HG03135 (cell line): ENCODE results near the gene PRRX2.
"Not testable (repeated sequence)": the region's sequence is repeated elsewhere in the genome, so short reads cannot be mapped to it uniquely, and the experiment has no call there.

Experiments
- ATAC-seq: cut with Tn5 transposase; IDR thresholded peaks from one replicate; pipeline ENCODE4 v1.9.1; 2021; ENCODE audit warnings: mild to moderate bottlenecking, moderate library complexity; ENCODE audit not compliant: unreplicated experiment

PRRX2 gene

DNA sequence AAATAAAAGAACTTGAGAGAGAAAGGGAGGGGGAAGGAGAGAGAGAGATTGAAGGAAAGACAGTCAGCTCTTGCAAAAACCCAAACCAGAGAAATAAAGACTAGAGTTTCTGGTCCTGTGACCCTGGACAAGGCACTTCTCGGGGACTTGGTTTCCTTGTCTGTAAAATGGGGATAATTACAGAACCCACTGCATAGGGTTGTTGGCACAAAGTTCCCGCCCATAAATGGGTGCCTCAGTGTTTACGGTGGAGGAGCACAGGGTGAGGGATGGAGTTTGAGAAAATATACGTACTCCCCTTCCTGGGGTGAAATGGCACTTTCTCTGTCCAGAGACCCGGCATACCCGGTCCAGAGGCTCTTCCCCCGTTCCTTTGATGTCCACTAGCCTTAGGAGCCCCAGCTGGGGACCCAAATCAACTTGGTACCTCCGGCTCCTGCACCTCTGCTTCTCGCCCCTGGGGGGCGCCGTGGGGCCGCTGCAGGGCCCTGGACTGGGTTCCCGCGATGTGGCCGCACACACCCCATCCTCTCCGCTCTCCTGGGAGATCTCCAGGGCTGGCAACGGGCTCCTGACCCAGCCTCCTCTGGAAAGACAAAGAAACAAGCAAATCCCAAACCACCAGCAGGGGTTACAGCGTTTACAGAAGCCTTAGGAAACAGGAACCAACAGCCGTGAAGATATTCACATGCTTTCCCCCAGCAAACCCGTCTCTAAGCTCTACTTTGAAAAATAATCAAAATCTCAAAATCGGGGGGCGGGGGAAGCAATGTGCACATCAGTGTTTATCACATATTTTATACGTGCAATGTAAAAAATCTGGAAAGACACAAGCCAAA lies 61.1 kb downstream of the PRRX2 start:
- no peak for ATAC-seq

DNA sequence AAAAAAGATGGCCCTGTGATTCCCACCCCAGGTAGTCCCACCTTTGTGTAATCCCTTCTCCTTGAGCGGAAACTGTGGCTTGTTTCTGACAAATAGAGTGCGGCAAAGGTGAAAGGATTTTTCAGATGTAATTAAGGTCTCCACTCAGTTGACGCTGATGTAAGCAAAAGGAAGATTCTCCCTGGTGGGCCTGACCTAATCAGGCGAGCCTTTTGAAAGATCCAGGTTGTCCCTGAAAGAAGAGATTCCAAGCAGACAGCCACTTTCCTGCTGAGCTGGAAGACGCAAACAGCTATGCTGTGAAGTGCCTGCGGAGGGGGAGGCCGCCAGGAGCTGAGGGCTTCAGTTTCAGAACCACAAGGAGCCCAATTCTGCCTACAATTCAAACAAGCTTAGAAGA lies 63.3 kb downstream of the PRRX2 start:
- no peak for ATAC-seq

DNA sequence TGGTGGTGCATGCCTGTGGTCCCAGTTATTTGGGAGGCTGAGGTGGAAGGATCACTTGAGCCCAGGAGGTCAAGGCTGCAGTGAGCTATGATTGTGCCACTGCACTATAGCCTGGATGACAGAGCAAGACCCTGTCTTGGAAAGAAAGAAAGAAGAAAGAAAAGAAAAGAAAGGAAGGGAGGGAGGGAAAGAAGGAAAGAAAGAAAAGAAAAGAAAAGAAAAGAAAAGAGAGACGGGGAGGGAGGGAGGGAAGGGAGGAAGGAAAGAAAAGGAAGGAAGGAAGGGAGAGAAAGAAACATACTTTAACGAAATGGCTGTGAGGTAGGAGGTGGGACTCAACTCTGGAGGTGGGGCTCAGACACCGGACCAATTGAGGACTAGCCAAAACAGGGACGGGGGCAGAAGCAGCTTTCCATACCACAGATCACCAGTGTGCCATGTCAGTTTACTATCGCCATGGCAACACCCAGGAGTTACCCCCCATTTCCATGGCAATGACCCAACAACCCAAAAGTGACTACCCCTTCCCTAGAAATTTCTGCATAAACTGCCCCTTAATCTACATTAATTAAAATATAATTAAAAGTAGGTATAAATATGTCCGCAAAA lies 66.1 kb downstream of the PRRX2 start:
- no peak for ATAC-seq

DNA sequence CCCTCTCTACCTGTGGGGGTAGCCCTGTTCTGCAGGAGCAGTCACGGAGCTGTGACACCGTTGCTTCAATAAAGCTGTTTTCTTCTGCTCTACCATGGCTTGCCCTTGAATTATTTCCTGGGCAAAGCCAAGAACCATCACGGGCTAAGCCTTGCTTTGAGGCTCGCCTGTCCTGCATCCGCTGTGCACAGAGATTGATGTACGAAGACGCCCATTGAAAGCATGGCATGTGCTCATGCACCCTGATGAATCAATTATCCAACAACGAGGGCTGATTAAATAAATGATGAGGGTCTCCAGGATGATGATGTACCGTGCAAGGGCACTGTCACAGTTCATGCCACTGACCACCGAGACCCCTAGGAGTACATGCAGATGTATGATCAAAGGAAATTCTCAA lies 66.7 kb downstream of the PRRX2 start:
- no peak for ATAC-seq

DNA sequence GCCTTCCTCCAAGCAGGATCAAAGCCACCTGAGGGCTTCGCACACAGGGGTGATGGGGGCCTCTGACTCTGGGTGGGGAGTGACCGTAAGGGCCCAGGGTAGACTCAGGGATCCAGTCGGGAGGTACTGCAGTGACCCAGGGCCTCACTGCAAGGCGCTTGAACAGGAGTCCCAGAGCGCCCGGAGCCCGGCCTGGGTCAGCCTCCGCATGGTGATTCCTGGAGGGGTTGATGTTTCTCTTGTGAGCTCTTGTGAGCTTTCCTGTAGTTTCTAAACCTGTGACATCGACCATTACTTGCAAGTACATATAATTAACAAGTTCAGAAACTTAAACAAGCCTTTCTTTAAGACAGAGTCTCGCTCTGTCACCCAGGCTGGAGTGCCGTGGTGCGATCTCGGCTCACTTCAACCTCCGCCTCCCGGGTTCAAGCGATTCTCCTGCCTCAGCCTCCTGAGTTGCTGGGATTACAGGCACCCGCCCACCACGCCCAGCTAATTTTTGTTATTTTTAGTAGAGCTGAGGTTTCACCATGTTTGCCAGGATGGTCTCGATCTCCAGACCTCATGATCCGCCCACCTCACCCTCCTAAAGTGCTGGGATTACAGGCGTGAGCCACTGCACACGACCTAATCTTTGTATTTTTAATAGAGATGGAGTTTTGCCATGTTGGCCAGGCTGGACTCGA lies 67.6 kb downstream of the PRRX2 start:
- no peak for ATAC-seq

DNA sequence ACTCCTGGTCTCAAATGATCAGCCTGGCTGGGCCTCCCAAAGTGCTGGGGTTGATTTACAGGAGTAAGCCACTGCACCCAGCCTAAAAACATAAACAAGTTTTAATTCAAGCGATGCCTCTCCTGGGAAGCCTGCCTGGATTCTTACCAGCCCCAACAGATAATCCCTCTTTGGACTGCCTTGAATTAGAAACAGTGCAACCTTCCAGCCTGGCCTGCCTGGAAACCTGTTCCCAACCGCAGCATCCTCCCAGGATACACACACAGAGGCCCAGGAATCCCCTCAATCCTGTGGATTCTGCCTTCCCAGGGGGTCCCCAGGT lies 68.1 kb downstream of the PRRX2 start:
- no peak for ATAC-seq

DNA sequence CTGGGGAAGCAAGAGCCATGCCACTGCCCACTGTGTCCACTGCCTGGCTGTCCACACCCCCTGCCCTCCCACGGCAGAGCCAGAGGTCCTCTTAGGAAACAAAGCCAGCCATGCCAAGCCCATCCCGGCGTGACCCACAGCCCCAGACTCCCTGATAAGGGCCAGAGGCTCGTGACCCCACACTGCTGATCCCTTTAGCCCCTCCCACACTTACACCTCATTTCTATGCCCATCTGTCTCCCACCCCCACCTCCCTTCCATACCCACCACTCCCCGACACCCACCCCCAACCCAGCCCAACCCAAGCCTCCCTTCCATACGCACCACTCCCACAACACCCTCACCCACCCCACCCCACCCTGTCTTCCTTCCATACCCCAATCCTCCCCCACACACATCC lies 70.1 kb downstream of the PRRX2 start:
- ATAC-seq, result no peak

DNA sequence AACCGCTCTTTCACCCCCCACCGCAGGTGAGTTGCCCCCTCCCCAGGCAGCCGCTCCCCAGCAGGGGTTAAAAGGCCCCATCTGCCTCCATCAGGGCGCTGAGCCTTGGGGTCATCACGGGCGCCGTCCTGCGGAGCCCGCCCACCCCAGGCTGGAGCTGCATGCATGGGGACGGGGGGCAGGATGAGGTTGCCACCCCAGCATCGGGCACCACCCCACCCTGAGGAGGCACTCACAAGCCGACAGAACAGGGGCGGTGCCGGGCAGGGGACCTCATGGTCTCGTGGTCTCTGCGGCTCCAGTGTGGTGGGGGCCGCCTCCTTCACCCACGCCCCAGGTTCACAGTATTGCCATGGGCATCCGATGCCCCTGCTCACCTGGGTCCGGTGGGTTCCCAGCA lies 70.9 kb downstream of the PRRX2 start:
- ATAC-seq, result no peak

DNA sequence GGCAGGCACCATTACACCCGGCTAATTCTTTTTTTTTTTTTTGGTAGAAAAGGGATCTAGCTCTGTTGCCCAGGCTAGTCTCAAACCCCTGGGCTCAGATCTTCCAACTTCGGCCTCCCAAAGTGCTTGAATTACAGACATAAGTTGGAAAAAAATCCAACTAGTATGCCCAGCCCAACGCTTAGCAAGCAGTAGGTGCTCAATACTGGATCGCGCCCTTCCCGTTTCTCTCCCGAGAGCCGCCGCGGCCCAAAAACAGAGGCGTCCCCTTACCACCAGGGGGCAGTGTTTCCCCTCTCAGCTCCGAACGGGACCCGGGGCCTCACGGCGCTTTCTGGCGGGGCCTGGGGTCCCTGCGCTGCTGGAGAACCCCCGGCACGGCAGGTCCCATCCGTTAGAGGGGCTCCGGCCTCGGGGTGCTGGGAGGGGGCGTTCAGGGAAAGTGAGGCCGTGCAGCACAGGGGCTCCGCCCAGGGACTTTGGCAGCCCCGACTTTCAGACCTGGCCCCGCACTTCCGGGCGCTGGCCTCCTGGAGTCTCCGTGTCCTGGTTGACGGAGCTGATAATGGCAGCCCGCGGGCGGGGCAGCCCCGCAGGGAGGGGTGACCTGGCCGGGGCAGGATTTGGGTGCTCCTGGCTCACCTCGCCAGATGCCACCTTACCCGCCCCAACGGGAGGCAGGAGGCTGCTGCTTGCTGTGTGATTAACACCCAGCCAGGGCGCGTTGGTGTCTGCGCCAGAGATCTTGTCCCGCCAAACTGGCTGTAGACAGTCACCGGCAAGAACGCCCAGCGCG lies 72.2 kb downstream of the PRRX2 start:
- ATAC-seq, result peak; percentile 79

DNA sequence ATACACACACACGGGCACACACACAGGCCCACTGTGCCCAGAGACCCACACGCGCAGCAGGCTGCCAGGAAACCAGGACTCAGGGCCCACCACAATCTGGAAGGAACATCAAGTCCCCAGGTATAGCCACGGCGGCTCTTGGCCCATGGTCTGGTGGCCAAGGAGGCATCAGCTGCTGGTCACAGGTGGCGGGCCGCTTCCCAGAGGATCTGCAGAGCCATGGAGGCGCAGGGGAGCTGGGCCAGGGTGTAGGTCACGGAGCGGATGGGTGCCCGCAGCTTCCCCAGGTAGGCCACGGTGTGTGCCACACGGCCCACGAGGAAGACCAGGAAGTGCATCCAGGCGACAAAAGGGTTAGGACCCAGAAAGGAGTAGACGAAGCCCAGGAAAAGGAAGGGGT lies 74.0 kb downstream of the PRRX2 start:
- no peak for ATAC-seq

DNA sequence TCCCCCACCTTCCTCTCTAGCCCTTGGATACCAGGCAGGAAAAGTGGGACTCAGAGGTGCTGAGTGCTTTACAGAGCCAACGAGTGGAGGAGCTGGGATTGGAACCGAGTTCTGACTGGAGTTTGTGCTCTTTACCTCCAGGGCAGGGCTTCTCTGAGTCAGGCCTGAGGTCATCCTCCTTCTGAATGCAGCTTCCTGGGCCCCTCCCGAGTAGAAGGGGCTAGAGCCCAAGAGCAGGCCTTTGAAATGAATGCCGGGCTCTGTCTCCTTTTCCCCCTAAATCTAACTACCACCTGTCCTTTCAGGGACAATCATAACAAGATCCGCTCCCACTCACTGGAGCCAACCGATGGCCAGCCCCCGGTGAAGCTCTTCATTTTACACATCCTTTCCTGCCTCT lies 74.7 kb downstream of the PRRX2 start:
- ATAC-seq, result no peak

DNA sequence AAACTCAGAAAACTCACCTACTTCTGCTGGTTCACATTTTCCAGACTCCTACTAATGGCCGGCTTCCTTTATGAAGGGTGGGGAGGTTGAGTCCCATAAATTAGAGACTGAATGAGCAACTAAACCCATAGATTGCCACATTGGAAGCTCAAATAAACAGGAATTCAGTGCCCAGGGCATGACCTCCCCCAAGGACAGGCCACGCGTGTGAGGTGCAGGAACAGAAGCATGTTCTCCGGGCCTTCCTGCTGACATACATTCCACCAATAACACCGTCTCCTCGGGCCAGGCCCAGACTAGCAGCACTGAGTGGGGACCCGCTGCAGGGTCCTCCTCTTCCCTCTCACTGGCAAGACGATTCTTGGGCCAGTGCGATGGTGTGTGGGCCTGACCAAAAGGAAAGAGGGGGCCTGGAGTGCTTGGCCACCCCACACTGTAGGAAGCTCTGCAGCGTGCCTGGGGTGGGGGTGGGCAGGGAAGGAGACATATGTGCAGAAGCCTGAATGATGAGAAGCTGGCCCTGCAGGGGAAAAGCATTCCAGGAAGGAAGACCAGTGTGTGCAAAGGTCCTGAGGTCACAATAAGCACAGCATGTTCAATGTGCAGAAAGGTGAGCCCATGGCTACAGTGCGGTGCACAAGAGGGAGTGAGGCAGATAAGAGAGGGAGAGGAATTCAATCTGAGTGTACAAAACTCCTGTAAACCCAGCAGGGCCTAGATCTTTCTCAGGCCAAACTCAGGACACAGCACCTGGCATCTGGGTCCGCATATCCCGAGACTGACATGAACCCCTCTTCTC lies 75.4 kb downstream of the PRRX2 start:
- ATAC-seq, result no peak

DNA sequence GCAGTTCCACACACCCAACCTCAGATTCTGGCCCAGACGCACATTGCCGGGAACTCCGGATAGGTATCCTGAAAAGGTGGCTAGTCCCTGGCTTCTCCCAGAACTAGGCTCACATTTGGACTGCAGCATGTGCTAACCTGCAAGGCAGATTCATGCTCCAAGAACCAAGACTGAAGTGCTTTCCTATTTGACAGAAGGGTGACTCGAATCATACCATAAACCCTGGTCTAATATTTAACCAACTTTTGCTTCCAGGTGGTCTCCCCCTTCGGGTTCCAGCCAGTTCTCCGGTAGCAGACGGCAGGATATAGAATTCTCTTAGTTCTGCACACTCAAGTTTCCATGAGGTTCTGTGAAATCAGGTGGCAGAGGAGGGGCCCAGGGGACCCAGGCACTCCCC lies 79.8 kb downstream of the PRRX2 start:
- ATAC-seq, result no peak

DNA sequence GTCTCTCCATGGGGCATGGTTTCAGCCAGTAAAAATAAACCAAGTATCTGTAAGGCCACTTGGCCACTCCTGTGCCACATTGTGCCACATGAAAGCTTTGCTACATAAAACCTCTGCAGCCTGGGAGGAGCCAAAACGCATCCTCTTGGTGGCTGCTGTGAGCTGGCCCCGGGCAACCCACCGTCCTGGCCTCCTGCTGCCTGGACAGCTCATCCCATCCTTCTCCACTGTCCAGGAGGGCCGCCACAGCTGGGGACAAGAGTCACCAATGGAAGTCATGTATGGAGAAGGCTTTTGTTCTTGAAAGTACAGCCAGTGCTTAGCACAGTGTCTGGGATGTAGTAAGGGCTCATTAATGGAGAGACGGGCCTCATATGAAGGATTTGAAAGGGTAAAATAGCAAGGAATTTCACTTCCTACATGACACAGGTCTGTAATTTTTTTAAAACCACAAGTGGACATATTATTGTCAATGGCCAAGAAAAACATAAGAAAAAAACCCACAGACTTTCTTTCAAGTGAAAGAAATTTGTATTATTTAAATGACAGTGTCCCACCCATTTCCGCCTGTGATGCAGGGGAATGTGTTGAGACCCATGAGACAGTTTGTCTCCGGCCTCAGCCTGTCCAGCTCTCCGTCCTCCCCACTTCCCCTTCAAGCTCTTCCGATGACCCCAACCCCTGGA lies 80.8 kb downstream of the PRRX2 start:
- ATAC-seq, result no peak

DNA sequence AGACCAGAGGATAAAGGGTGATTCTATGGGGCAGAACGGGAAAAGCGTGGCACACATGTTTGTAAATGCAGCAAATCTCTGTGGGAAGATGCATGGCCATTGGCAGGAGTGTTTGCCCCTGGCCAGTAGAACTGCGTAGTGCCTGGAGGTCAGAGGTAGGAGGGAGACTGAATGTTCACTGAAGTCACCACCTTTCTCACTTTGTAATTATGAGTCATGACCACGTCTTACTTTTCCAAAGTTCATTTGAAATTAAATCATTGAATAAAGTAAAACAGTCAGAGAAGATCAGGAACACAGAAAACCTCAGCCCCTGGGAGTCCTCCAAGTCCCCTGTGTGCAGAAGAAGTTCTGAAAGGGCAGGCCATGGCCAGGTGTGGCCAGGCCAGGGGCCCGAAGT lies 82.8 kb downstream of the PRRX2 start:
- ATAC-seq, result no peak

DNA sequence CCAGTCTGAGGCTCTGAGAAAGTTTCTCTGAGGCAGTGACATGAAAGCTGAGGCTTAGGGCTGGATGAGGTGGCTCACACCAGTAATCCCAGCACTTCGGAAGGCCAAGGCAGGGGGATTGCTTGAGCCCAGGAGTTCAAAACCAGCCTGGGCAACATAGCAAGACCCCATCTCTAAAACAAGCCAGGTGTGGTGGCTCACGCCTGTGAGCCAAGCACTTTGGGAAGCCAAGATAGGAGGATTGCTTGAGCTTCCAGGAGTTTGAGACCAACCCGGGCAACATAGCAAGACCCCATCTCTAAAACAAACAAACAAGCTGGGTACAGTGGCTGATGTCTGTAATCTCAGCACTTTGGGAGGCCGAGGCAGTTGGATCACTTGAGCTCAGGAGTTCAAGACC lies 83.6 kb downstream of the PRRX2 start:
- not testable (repeated sequence) for ATAC-seq

DNA sequence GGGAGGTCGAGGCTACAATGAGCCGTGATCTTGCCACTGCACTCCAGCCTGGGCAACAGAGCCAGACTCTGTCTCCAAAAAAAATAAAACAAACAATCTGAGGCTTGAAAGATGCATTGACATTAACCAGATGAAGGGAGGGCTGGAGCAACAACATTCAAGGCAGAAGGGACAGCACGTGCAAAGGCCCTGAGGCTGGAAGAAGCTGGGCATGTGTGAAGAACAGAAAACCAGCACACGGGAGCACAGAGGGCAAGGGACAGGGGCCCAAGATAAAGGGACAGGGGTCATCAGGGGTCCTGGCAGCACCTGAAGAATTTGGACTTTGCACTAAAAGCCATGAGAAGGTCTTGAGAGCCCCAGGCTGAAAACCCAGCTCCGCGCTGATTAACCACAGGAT lies 84.1 kb downstream of the PRRX2 start:
- ATAC-seq, result no peak

DNA sequence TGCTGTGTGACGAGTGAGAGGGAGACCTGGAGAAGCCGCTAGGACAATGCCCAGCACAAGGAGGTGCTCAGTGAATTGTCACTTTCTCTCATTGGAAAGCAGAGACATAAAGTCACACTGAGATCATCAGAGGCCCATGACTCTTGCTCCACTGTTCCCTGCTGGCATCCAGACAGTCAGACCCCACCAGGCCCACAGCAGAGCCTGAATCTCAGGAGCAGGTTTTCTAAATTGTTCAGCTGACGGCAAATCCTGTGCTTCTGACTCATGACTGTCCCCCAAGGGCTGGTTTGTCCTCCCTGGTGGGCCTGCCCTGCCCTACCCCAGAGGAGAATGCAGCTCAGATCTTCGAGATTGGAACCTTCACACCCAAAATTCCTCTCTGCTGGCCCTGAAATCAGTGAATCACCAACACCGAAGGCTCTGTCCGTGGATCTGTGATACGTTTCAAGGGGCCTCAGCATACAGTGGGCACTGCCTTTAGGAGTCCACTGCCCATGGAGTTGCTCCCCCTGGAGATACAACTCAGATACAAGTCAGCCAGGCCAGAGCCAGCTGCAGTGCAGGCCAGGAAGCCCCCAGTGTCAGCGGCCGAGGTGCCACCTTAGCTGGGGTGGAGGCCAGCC lies 84.7 kb downstream of the PRRX2 start:
- no peak for ATAC-seq
